Suppressor macrophage treated with lipopolysaccharide for 1 hour (primary cell): Measurements from ENCODE around the gene BIN1.
"Not testable (repeated sequence)": the region's sequence is repeated elsewhere in the genome, so short reads cannot be mapped to it uniquely, and the experiment has no call there.

Source experiments
- DNase-seq, 3 donors: peaks; one replicate each; pipeline ENCODE4 v3.0.0-alpha.2; 2020 to 2022

BIN1 gene

GRCh38 chr2:127133793-127134192, 26.8 kb upstream of the BIN1 start:
- DNase-seq: no peak

GRCh38 chr2:127130421-127130820, 23.5 kb upstream of the BIN1 start:
- DNase-seq: no peak

DNA sequence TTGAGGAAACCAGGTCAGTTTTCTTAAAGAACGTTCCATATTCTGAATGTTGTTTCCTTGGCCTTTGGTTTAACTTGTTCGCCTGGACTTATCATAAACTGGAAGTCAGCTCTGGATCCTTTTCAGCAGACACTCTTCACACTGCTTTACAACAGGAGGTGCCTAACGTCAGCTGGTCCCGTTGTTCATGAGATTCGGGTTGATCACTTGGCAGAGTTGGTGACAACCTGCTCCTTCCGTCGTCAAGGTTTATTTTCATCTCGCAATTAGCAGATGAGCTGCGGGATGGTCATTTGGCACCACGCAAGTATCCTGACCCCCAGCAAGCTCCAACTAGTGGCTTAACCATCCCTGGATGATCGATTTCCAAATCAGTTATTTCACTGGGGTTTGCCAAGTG, 23.0 kb upstream of the BIN1 start:
- no peak for DNase-seq

DNA sequence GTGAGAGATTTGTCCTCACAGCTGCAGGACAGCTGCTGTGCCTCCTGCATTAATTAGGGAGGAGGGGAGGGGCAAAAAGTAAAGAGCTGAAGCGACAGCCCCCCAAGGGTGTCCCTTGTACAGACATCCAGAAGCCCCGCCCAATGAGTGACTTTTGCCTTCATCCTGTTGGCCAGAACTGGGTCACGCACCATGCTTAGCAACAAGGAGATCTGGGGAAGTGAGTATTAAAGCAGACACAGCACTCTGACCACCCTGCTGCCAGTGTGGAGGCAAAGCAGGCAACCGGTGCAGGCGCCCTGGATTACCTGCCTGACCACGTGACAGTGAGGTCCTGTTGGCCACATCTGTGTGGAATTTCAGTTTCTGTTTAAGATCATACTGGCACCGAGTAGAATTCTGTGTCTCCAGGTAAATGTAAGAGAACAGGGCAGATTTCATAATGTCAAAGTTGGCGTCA, 21.5 kb upstream of the BIN1 start:
- peak in 1 of 3 donors; percentile 78 for DNase-seq

DNA sequence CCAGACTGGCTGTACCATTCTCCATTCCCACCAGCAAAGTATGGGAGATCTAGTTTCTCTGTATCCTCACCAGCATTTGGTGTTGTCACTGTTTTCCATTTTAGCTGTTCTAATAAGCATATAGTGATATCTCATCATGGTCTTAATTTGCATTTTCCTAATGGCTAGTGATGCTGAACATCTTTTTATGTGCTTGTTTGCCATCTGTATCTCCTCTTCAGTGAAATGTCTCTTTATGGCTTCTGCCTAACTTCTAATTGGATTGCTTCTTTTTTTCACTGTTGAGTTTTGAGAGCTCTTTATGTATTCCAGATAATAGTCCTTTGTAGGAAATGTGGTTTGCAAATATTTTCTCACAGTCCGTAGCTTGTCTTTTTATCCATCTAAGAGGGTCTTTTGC, 18.9 kb upstream of the BIN1 start:
- no peak for DNase-seq

DNA sequence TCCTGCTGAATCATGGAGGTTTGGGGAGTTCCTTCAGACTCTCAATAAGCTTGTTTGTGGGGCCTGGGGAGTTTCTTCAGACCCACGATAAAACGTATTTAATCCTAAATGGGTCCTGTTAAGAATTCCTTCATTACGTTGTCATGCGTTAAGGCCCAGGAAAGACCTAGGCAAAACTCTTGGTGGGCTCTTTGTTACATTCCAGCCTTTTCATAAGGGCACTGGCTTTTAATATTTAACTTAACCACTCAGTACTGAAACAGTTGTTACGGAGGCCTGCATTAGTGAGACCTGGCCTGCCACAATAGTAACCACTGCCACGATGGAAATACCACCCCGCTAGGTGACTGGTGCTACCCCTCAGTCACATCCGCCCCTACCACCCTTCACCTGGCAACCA, 17.5 kb upstream of the BIN1 start:
- DNase-seq: no peak

DNA sequence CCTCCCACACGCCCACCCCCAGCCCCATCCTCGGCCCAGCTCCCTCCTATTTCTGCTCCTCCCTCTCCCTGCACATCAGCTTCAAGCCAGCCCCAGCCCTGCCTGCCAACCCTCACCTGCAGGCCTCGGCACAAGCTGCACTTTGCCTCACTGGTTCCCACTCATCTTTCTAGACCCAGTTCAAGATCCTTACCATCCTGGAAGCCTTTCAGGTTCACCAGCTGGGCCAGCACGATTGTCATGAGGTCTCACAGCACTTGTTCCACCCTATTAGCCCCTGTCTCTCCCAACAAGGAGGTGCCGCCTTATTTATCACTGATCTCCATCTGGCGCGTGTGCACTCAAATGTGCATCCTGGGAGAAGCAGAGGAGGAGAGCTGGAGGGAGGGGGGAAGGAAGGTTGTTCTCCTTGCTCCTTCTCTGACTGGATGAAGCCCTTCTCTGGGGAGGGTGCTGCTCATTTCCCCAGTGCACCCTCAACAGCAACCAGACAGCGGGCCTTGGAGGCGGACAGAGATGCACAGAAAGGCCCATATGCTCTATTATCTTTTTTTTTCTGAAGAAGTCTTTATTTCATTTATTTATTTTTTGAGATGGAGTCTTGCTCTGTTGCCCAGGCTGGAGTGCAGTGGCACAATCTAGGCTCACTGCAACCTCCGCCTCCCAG, 15.5 kb upstream of the BIN1 start:
- no peak for DNase-seq

GRCh38 chr2:127121776-127122176, 14.8 kb upstream of the BIN1 start:
- DNase-seq: no peak

- DNase-seq: no peak
Observed at GRCh38 chr2:127121353-127121752, 14.4 kb upstream of the BIN1 start.

- not testable (repeated sequence) for DNase-seq
Observed at GRCh38 chr2:127120408-127120807, 13.5 kb upstream of the BIN1 start.

GRCh38 chr2:127118467-127118866, 11.5 kb upstream of the BIN1 start:
- DNase-seq: no peak

- no peak for DNase-seq
Observed at GRCh38 chr2:127118038-127118437, 11.1 kb upstream of the BIN1 start.

DNA sequence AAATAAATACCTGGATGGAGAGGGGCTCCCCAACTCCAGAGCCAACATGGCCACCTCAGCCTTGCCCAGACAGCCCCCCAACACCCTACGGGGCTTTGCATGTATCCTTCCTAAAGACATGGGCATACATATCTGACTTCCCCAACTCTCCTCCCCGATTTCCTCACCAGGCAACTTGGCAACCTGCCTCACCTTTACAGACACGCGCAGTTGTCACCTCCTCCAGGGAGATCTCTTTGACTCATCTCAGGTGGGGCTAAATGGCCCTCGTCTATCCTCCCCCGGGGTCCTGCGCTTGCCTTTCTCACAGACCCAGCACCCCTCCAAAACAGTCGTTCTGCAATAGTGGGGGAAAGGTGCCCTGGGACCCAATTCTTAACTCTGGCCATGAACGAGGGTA, 10.6 kb upstream of the BIN1 start:
- DNase-seq: no peak

- DNase-seq: no peak
Observed at GRCh38 chr2:127115471-127116199, 8.7 kb upstream of the BIN1 start.

DNA sequence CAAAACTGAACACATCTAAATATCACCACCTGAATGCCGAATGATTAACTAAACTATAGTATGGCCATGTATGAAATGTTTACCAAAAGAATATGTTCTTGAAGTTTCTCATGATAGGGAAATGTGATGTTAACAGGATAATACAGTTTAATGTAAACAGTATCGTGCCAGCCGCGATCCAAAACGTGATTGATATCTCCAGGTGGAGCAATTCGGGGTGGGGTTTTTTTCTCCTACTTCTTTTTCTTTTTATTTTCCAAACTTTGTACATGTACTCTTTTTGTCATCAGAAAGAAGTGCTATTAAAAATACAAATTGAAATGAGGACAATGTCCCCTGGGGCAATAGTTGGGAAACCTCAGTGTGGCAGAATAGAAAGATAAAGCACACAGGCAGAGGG, 4.0 kb upstream of the BIN1 start:
- DNase-seq: no peak

DNA sequence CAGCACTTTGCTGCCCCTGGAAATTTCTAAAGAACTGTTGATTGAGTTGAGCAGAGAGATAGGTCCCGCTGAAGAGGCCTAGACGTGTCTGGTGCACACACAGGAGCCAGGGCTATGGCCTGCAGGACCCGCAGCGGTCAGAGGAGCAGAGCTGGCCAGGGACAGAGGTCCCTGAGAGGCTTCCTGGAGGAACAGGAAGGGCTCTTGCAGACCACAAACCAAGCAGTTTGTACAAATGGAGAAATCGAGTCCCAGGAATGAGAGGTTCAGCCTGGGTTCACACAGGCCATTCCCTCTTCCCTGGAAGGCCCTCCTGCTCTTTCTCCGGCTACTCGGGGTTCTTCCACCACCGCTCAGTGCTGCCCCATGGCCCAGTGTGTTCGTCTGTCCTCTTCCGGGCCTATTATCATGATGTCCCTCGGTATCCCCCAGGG, 1.2 kb upstream of the BIN1 start:
- no peak for DNase-seq

DNA sequence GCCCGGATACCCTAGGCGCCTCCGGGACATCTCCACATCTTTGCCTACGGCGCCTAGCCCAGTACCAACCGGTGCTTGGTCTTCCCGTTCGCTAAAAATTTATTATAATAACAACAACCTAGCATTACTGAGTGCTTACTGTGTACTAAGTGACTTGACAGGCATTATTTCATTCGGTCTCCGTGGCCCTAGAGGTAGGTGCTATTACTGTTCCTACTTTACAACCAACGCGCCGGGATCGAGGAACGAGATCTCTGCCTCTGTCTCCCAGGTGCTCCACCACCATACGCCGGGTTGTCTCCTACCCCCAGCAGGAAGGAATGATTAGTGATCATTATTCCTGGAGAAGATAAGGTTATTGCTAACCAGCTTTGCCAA, 657 bp upstream of the BIN1 start:
- DNase-seq: peak in 2 of 3 donors; percentile 21 to 22

DNA sequence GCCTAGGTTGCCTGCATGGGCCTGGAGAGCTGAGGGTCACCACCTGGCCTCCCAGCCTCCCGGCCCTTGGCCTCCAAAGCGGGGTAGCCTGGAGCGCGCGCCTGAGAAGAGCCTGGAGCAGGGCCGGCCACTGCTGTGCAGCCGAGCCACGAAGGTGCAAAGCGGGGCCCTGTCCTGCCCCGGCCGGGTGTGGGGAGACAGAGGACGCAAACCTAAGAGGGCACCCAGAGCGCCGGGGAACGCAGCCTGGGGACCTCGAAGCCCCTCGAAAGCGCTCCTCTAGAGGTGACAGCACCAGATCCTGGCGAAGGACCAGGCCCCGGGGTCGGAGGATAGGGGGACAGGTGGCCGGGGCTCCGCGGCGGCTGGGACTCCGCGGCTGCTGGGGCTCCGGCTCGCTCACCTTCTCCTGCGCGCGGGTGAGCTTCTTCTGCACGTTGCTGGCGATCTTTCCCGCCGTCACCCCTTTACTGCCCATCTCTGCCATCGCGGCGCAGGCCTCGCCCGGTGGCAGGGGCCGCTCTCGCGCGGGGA, 430 bp downstream of the BIN1 start:
- no peak for DNase-seq

- peak; percentile 34 to 57 (median 39) for DNase-seq
Observed at GRCh38 chr2:127105656-127106456, 1.1 kb downstream of the BIN1 start.

DNA sequence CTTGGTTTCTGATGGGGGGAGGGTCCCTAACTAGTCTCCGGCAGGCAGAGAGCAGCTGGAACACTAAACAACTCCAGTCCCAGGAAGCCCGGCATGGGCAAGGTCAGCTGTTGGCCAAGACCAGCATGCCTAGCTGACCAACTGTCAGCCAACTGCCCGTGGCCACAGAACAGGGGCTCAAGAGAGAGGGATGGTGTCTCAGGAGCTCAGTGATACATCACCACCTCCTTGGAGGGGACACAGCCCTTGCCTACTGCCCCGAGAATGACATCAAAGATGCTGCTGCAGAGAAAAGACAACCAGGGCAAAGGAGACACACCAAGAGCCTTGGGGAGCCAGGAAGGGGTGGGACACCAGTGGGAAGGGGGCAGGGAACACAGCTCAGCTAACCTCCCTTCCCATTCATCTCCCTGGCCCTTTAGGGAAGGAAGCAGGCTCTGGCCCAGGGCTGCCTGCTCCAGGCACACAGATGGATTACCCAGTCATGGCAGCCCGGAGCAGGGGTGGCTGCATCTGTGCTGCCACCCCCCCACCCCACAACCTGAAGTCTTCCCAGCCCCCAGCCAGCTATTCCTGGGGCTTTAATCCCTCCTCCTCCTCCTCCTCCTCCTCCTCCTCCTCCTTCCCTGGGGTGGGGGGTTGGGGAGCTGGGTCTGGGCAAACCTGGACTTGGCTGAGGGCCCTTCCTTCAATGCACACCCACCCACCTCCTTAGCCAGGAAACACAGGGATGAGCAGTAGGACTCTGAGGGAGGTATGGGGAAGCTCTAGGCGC, 1.9 kb downstream of the BIN1 start:
- no peak for DNase-seq

DNA sequence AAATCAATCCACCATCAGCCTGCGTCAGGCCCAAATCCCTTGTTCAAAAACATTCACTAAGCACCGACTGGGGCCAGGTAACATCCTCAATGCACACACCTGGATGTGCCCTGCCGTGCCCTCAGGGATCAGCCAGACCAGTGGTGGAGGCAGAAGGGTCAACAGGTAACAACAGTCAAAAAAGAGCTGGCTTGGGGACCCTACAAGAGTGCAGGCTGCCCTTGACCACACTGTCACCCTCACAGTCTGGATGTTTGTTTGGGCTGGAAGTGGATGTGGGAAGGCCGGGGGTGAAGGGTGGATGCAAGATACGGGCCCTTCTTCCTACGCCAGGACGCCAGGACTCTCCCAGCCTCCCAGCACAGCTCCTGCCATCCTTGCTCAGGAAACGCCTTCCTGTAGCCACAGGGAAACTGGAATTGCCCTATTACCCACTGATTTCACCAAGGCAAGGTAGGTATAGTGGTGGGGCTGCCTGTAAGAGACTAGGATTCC, 2.7 kb downstream of the BIN1 start:
- no peak for DNase-seq
